ENCODE data around the gene TCF12. TPM values are rescaled to one million over a fixed set of nuclear protein-coding genes. Genes with fewer than 3 reads are reported as not detected.

The TCF12 gene
- total RNA-seq, 1 donor from 2014 or later: 68.9 TPM

DNA sequence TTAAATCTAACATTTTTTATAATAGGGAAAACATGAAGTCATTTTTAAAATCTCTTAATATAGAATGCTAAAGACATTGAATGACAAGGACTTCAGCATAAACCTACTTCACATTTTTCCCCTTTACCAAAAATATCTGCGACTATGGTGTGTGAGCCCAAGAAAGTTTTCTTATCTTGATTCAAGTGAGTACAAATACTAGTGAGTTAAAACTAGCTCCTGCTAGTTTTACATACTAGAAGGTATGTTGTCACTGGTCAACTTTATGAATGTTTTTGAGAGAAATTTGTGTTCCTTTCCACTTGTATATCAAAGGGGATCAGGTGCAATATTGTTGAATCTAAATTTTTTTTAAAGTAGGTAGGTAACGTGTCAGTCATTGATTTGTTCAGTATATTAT, 305.4 kb downstream of the TCF12 start:
- TF ChIP-seq, protein P1, sequence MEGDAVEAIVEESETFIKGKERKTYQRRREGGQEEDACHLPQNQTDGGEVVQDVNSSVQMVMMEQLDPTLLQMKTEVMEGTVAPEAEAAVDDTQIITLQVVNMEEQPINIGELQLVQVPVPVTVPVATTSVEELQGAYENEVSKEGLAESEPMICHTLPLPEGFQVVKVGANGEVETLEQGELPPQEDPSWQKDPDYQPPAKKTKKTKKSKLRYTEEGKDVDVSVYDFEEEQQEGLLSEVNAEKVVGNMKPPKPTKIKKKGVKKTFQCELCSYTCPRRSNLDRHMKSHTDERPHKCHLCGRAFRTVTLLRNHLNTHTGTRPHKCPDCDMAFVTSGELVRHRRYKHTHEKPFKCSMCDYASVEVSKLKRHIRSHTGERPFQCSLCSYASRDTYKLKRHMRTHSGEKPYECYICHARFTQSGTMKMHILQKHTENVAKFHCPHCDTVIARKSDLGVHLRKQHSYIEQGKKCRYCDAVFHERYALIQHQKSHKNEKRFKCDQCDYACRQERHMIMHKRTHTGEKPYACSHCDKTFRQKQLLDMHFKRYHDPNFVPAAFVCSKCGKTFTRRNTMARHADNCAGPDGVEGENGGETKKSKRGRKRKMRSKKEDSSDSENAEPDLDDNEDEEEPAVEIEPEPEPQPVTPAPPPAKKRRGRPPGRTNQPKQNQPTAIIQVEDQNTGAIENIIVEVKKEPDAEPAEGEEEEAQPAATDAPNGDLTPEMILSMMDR (conservative IDR thresholded peaks at IDR 0.05; ENCODE audit: low read depth, low read length): no peak
- DNase-seq (ENCODE audit: low read depth): no peak
- no peak overlapping the region for H3K4me3 ChIP-seq (ENCODE audit: low read depth, low read length)

- no peak overlapping the region for H3K4me3 ChIP-seq (ENCODE audit: low read depth, low read length)
- TF ChIP-seq, protein P1 (conservative IDR thresholded peaks at IDR 0.05; ENCODE audit: low read depth, low read length): no peak
- no peak for DNase-seq (ENCODE audit: low read depth)
Measured at GRCh38 chr15:57224664-57225063, 306.2 kb downstream of the TCF12 start.

DNA sequence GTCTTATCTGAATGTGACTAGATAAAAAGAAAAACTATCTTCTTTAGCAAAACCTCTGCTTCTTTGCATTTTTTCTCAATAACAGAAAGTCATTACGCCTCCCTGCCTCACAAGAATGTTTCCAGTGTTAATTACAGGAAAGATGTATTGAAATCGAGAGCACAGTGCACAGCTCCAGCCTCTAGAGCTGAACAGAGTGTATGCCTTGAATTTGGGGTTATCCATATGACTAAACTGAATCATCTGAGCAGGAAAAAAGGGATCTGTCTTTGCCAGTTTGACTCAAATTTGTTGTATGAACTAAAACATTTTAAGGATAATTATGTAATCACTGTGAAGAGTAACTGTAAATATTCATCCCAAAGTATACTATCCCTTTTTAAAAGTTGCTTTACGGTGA, 308.7 kb downstream of the TCF12 start:
- TF ChIP-seq, protein P1 (conservative IDR thresholded peaks at IDR 0.05; ENCODE audit: low read depth, low read length): no peak
- no peak overlapping the region for H3K4me3 ChIP-seq (ENCODE audit: low read depth, low read length)
- DNase-seq (ENCODE audit: low read depth): no peak

- TF ChIP-seq, protein P1 (conservative IDR thresholded peaks at IDR 0.05; ENCODE audit: low read depth, low read length): no peak
- no peak for DNase-seq (ENCODE audit: low read depth)
- H3K4me3 ChIP-seq (ENCODE audit: low read depth, low read length): no peak overlapping the region
Measured at GRCh38 chr15:57227899-57228298, 309.5 kb downstream of the TCF12 start.

GRCh38 chr15:57228395-57228794, 310.0 kb downstream of the TCF12 start:
- TF ChIP-seq, protein P1 (conservative IDR thresholded peaks at IDR 0.05; ENCODE audit: low read depth, low read length): no peak
- DNase-seq (ENCODE audit: low read depth): no peak
- H3K4me3 ChIP-seq (ENCODE audit: low read depth, low read length): no peak overlapping the region

DNA sequence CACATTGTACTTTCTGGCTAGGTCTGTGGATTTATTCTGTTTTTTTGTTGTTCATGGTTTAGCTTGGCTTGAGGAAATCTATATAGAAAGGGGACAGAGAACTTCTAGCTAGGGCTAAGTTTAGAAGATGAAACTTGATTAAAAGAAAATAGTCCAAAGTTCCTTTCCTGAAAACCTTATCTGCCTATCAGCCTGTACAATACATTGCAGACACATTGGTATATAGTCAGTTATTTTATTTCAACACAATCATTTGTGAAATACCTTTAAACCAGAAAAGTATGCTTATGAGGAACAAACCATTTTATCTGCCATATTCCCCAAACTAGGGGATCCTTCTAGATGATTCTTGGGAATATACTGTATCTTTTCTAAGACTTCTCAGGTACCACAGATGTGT, 310.6 kb downstream of the TCF12 start:
- H3K4me3 ChIP-seq (ENCODE audit: low read depth, low read length): no peak overlapping the region
- TF ChIP-seq, protein P1 (conservative IDR thresholded peaks at IDR 0.05; ENCODE audit: low read depth, low read length): no peak
- DNase-seq (ENCODE audit: low read depth): no peak

DNA sequence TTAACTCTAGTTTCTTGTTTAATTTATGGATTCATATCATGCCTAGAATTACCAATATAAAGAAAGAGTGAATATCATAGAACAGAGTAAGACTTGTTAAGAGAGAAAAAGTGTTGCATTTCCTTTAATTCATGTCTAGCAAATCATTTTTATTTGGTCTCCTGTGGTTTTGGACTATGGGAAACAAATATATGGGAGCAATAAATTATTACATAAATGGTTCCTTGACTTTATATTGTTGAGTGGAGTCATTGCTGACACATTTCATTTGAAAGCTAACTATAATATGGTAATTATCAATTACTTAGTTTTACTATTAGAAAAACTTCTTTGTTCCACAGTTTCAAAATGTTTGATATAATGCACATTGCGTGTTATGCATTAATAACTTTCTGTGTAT, 313.1 kb downstream of the TCF12 start:
- H3K4me3 ChIP-seq (ENCODE audit: low read depth, low read length): no peak overlapping the region
- no peak for DNase-seq (ENCODE audit: low read depth)
- TF ChIP-seq, protein P1 (conservative IDR thresholded peaks at IDR 0.05; ENCODE audit: low read depth, low read length): no peak
